ENCODE data around the gene LONRF2. TPM values are rescaled to one million over a fixed set of nuclear protein-coding genes. Genes with fewer than 3 reads are reported as not detected.
A peak's percentile ranks its signal among the peaks of the same experiment; 100 is the strongest.
"Not testable (repeated sequence)": the region's sequence is repeated elsewhere in the genome, so short reads cannot be mapped to it uniquely, and the experiment has no call there.

LONRF2 gene
- total RNA-seq = under 0.01 TPM in 1 of 2 replicates, not detected in the other

DNA sequence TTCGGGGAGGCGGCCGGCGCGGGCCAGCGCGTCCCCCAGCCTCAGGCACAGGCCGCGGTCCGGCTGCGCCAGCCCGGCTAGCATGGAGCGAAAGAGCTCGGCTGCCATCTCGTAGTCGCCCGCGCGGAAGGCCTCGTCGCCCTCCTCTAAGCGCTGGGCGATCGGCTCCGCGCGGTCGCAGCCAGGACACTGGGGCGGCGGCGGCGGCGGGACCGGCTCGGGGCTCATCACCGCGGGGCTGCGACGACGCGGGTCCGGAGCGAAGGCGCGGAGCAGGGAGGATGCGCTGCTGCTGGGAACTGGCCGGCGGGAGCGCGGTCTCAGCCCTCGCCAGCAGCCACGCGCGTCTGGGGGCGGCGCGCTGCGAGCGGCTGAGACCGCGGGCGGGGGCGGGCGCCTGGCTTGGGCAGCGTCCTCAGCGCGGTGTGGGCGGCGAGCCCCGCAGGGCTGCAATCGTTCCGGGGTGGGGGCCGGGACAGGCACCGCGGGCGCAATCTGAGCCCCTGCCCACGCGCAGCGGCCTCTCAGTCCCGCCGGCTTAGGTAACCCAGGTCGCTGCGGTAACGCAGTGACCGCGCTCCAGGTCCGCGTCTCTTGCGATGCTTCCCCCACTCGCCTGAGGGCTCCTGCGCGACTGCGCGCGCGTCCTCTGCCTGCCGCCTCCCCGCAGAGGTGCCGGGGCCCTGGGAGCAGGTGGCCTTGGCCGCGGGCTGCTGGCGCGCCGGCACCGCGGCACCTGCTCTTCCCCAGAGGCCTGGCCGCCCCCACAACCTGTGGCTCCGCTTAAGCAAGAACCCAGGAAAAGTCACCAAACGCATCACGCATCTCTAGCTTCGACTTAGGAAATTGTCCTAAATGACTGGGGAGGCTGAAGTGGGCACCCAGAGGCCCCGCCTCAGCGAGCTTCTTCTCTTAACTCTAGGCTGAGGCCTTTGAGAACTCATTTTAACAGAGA lies at the start of gene LONRF2:
LONRF2 (minus strand) TSS at position 636 of the 955 bp plus-strand sequence; CDS start at position 228, 408 bp downstream.
- DNase-seq (ENCODE audit: low read depth in 2 of 2) = peak in 1 of 2 donors; percentile 24

DNA sequence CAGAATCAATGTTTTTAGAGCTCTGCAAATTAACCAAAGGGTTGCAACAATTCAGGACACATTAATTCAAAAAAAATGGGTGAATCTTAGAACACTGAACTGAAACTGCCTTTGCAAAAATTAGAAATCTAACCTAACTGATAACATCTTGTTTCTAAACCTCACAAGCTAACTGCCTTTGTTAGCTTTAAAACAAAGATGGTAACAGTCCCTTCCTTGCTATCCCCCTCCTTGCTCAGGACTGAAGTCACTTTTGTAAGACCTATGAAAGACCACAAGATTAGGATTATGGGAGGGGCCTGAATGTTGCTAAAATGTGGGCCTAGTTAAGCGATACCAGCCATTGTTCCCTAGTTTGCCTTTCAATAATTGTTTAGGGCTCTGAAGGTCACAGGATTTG lies 44.9 kb upstream of the LONRF2 start:
- no peak for DNase-seq (ENCODE audit: low read depth in 2 of 2)

GRCh38 chr2:100365434-100365833 lies 43.1 kb upstream of the LONRF2 start:
- DNase-seq (ENCODE audit: low read depth in 2 of 2) = peak; percentile 30 to 55

DNA sequence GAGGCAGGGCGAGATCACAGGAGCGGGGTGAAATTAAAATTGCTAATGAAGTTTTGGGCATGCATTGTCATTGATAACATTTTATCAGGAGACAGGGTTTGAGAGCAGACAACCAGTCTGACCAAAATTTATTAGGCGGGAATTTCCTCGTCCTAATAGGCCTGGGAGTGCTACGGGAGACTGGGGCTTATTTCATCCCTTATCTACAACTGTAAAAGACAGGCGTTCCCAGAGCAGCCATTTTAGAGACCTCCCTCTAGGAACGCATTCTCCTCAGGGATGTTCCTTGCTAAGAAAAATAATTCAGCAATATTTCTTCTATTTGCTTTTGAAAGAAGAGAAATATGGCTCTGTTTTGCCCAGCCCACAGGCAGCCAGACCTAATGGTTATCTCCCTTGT lies 40.0 kb upstream of the LONRF2 start:
- not testable (repeated sequence) for DNase-seq (ENCODE audit: low read depth in 2 of 2)

GRCh38 chr2:100359576-100359975 lies 37.3 kb upstream of the LONRF2 start:
- no peak for DNase-seq (ENCODE audit: low read depth in 2 of 2)

DNA sequence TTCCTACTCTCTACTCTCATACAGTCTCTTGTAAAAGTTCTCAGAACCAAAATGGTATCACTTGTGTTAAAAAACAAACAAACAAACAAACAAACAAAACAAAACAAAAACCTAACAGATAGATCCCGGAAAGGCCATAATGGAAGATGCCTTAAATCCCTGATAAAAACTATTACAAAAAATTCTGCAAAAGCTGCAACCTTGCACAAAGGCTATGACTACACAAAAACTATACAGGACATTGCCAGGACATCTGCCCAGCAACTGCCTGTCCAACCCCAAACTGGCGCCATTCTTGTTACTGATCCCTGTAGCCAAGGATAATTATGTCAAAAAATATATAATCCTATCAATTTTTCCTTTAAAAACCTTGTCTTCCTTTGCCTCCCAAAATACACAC lies 36.3 kb upstream of the LONRF2 start:
- DNase-seq (ENCODE audit: low read depth in 2 of 2) = no peak

- no peak for DNase-seq (ENCODE audit: low read depth in 2 of 2)
Observed at GRCh38 chr2:100352521-100352920, 30.2 kb upstream of the LONRF2 start.

DNA sequence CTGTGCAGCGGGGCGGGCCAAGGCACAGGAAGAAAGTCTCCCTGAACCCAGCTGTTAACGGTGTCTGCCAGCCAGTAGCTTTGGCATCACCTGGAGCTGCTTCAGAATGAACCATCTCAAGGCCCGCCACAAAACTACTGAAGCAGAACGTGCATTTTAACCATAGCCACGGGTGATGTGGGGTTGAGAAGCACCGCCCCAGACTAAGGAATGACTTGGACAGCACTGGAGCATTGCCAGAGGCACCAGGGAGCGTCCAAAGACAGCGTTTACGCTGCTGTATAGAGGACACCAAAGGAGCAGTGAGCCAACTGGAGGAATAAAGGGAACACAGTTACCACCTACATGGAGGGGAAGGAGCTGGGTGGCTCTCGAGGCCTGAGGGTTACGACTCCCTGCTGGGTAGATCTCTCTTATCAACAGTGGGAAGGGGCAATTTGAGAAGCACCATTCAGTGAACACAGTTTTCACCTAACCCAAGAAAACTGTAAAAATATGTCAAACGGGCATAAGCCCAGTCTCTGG lies 28.4 kb upstream of the LONRF2 start:
- DNase-seq (ENCODE audit: low read depth in 2 of 2) = no peak

DNA sequence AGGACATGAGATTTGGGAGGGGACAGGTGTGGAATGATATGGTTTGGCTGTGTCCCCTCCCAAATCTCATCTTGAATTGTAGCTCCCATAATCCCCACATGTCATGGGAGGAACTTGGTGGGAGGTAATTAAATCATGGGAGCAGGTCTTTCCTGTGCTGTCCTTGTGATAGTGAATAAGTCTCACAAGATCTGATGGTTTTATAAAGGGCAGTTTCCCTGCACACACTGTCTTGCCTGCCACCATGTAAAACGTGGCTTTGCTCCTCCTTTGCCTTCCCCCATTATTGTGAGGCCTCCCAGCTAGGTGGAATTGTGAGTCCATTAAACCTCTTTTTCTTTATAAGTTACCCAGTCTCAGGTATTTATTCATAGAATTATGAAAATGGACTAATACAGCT lies 22.8 kb upstream of the LONRF2 start:
- not testable (repeated sequence) for DNase-seq (ENCODE audit: low read depth in 2 of 2)

- no peak for DNase-seq (ENCODE audit: low read depth in 2 of 2)
Observed at GRCh38 chr2:100344433-100344832, 22.1 kb upstream of the LONRF2 start.

DNA sequence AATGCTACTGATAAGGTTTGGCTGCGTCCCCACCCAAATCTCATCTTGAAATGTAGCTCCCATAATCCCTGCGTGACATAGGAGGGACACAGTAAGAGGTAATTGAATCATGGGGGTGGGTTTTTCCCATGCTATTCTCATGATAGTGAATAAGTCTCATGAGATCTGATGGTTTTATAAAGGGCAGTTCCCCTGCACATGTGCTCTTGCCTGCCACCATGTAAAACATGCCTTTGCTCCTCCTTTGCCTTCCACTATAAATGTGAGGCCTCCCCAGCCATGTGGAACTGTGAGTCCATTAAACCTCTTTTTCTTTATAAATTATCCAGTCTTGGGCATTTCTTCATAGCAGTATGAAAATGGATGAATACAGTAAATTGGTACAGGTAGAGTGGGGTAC lies 20.2 kb upstream of the LONRF2 start:
- DNase-seq (ENCODE audit: low read depth in 2 of 2) = not testable (repeated sequence)

GRCh38 chr2:100339823-100340222 lies 17.5 kb upstream of the LONRF2 start:
- no peak for DNase-seq (ENCODE audit: low read depth in 2 of 2)

- no peak for DNase-seq (ENCODE audit: low read depth in 2 of 2)
Observed at GRCh38 chr2:100334929-100335328, 12.6 kb upstream of the LONRF2 start.

DNA sequence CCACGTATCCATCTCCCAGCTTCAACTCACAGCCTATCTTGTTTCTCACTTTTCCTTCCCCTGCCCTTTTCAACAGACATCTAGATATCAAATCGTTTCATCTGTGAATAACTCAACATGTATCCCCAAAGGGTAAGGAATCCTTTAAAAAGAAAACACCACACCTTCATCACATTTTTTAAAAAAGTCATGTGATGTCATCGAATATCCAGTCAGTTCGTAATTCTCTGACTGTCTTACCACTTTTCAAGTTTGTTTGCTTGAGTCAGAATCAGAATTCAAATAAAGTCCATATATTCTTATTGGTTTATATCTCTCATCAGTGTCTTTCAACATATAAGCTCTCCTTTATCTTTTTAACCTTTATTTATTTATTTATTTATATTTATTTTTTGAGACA lies 5.4 kb upstream of the LONRF2 start:
- DNase-seq (ENCODE audit: low read depth in 2 of 2) = no peak

- peak; percentile 46 to 55 for DNase-seq (ENCODE audit: low read depth in 2 of 2)
Observed at GRCh38 chr2:100321179-100321865, 979 bp downstream of the LONRF2 start.

DNA sequence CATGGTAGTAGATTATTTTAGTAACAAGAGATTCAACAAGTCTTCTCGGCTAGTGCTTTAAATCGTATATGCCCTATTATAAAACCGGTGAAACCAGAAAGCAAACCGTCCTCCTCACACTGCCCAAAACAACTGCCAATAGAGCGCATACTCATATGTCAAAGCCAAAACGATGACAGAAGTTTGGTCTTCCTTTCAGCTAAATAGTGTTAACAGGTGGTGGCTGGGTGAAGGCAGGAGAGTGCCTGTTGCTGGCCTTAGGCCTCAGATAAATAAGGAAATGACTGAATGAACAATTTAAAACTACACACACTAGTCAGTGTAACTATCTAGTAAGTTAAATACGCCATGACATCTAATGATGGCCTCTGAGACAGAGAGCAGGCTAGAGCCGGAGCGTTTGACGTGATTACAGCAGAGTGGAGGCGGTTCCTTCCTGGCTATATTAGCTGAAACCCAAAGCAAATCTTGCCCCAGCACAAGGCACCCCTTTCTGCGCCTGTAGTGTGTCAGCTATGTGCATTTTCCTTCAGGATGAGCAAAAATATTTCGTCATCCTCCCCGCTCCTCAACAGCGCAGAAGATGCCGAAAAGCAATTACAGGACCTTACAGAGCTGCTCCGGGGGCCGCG lies 1.6 kb downstream of the LONRF2 start:
- no peak for DNase-seq (ENCODE audit: low read depth in 2 of 2)

- no peak for DNase-seq (ENCODE audit: low read depth in 2 of 2)
Observed at GRCh38 chr2:100317634-100318033, 4.7 kb downstream of the LONRF2 start.

DNA sequence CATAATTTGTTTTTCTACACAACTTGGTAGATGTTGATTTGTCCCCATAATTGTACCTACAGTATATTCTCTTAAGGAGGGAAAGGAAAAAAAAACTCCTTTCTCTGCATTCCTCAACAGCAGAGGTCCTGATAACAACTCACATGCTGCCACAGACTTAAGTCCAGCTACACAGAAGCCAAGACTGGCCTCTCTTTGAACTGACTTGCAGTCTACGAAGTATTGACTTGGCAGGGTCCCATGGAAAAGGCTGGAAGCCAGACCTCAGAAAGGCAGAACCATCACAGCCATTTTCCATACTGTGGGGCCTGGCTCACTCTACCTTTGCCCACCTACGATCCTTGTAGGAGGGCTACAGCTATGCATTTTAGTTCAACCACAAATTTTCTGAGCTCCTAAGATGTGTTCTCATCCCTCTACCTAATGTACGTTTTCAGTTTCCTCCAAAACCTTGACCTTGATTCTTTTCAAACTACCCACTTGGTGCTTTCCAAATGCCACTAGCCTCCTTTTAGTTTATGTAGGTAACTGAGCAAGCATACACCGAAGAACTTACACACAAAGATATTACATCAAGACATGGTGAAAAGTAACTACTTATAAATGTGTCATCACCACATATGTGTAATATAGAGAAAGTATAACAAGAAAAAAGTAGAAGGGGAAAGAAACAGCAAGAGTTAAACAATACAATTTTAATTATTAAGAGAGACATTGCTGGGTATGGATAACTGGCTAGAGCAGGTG lies 12.2 kb downstream of the LONRF2 start:
- DNase-seq (ENCODE audit: low read depth in 2 of 2) = no peak

GRCh38 chr2:100309311-100309710 lies 13.0 kb downstream of the LONRF2 start:
- DNase-seq (ENCODE audit: low read depth in 2 of 2) = no peak

GRCh38 chr2:100303744-100304143 lies 18.6 kb downstream of the LONRF2 start:
- no peak for DNase-seq (ENCODE audit: low read depth in 2 of 2)

- no peak for DNase-seq (ENCODE audit: low read depth in 2 of 2)
Observed at GRCh38 chr2:100302585-100302892, 19.8 kb downstream of the LONRF2 start.
